Measurements from ENCODE around the gene RBM10. TPM values are rescaled to one million over a fixed set of nuclear protein-coding genes. Genes with fewer than 3 reads are reported as not detected.

RBM10 gene
- total RNA-seq, 3 donors from 2014 or later: 28.2 to 33.1 (median 31.0) TPM

DNA sequence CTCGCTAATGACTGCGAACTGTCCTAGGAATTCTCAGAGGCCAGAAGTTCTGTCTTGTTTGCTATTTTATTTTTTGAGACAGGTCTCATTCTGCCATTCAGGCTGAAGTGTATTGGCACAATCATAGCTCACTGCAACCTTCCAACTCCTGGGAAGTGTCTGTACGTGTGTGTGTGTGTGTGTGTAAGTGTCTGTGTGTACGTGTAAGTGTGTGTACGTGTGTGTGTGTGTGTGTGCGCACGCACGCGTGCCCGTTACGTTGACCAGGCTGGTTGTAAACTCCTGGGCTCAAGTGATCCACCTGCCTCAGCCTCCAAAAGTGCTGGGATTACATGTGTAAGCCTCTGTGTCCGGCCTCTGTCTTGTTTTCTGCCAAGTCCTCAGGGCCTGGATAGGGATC lies 63.1 kb downstream of the RBM10 start:
- Histone ChIP-seq H3K27me3 (no peaks in the 10 kb centered on the region), H3K4me3 (no peak overlapping the region), H3K4me1 (no peaks in the 10 kb centered on the region), H3K27ac (no peak overlapping the region), H3K9me3 (no peaks in the 10 kb centered on the region), H3K36me3 (peaks cover 7% of the 10 kb centered on the region)
- intact Hi-C loops (cut with DNase I; ENCODE audit: low total_unique reads): loop anchor here (10.0 kb wide), 1 partner anchor 157 kb away; no protein-coding TSS in a partner anchor
- TF ChIP-seq CTCF (IDR thresholded peaks at IDR 0.05) (no peak), POLR2A (IDR thresholded peaks at IDR 0.05) (no peak)
- no peak for DNase-seq (ENCODE audit: low spot score in 2 of 2)

DNA sequence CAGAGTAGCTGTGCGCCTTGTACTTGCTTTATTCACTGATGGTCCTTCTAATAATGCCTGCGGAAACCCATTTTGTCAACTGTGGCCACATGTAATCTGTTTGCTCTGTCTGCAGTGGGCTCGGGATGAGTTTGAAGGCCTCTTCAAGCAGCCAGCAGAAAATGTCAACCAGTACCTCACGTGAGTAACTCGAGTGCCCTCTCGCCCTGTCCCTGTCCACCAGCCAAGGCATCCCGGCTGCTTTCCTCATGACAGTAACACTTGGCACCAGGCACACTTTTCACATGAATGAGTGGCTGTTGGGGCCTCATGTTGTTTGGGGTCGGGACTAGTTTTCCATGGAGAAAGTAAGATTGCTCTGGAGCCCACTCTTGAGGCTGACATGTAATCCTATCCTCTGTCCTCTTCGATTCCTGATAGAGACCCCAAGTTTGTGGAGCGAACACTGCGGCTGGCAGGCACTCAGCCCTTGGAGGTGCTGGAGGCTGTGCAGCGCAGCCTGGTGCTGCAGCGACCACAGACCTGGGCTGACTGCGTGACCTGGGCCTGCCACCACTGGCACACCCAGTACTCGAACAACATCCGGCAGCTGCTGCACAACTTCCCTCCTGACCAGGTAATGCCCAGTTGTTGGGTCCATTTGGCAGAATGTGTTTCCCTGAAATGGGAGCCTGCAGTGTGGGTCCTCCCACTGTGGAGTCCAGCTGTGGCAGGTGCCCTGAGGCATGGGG lies 64.7 kb downstream of the RBM10 start:
- H3K27me3 ChIP-seq: no peaks in the 10 kb centered on the region
- no peaks in the 10 kb centered on the region for H3K9me3 ChIP-seq
- H3K4me3 ChIP-seq: no peak overlapping the region
- no peak overlapping the region for H3K27ac ChIP-seq
- no peak for TF ChIP-seq CTCF (IDR thresholded peaks at IDR 0.05)
- TF ChIP-seq POLR2AphosphoS5 (IDR thresholded peaks at IDR 0.05): no peak
- no peak for TF ChIP-seq POLR2A (IDR thresholded peaks at IDR 0.05)
- intact Hi-C loops (cut with DNase I; ENCODE audit: low total_unique reads): loop anchor here (10.0 kb wide), 1 partner anchor 155 kb away; no protein-coding TSS in a partner anchor
- H3K4me1 ChIP-seq: no peaks in the 10 kb centered on the region
- DNase-seq (ENCODE audit: low spot score in 2 of 2): no peak
- H3K36me3 ChIP-seq: peaks cover 7% of the 10 kb centered on the region

- intact Hi-C loops (cut with DNase I; ENCODE audit: low total_unique reads): no loop called here
- Histone ChIP-seq H3K27me3 (no peaks in the 10 kb centered on the region), H3K4me3 (no peak overlapping the region), H3K9me3 (no peaks in the 10 kb centered on the region), H3K4me1 (no peaks in the 10 kb centered on the region), H3K27ac (no peak overlapping the region), H3K36me3 (peaks cover 7% of the 10 kb centered on the region)
- DNase-seq (ENCODE audit: low spot score in 2 of 2): no peak
- TF ChIP-seq POLR2AphosphoS5 (IDR thresholded peaks at IDR 0.05) (no peak), CTCF (IDR thresholded peaks at IDR 0.05) (no peak), POLR2A (IDR thresholded peaks at IDR 0.05) (no peak)
Observed at GRCh38 chrX:47210661-47211425, 65.8 kb downstream of the RBM10 start.

DNA sequence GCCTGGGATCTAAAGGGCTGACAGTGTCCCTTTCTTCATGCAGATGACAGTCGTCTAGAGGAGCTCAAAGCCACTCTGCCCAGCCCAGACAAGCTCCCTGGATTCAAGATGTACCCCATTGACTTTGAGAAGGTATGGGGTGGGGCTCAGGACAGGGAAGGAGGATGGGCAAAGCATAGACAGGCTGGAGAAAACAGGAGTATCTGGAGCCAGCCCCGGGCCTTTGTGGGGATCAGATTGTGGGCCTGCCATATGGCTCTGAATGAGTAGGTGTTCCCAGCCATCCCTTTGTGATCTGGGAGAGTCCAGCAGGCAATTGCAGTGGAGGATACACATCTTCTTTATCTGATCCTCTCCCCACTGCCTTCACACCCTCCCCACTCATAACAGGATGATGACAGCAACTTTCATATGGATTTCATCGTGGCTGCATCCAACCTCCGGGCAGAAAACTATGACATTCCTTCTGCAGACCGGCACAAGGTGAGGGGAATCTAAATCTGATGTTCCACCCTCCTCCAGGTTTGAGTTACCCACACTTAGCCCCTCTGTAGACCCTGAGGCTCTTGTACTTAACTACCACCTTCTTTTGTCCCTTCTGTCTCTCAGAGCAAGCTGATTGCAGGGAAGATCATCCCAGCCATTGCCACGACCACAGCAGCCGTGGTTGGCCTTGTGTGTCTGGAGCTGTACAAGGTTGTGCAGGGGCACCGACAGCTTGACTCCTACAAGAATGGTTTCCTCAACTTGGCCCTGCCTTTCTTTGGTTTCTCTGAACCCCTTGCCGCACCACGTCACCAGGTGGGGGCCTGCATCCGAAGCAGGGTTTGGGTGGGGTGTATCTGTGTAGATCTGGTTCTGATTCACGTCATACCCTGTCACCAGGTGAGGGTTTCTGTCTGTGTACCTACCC lies 67.6 kb downstream of the RBM10 start:
- Histone ChIP-seq H3K4me3 (no peak overlapping the region), H3K27ac (no peak overlapping the region), H3K9me3 (no peaks in the 10 kb centered on the region), H3K4me1 (peaks cover 0 to 9% of the 10 kb centered on the region in 2 donors), H3K27me3 (no peaks in the 10 kb centered on the region), H3K36me3 (peaks cover 7% of the 10 kb centered on the region)
- DNase-seq (ENCODE audit: low spot score in 2 of 2): no peak
- intact Hi-C loops (cut with DNase I; ENCODE audit: low total_unique reads): no loop called here
- TF ChIP-seq CTCF (IDR thresholded peaks at IDR 0.05): no peak
- no peak for TF ChIP-seq POLR2AphosphoS5 (IDR thresholded peaks at IDR 0.05)
- no peak for TF ChIP-seq POLR2A (IDR thresholded peaks at IDR 0.05)
